GM12891 (cell line): ENCODE measurements around the gene UGT2B15.

ENCODE experiments used
- PAX5 ChIP-seq: IDR thresholded peaks from 2 replicates; pipeline ENCODE4 v1.6.1; 2011; ENCODE audit warnings: low read length, moderate library complexity, mild to moderate bottlenecking; ENCODE audit not compliant: insufficient read depth, severe bottlenecking
- POLR2A ChIP-seq: IDR thresholded peaks from 2 replicates; pipeline ENCODE4 v1.6.1; 2011; ENCODE audit warnings: low read depth, low read length, control low read depth
- POLR2AphosphoS5 ChIP-seq: IDR thresholded peaks from 2 replicates; pipeline ENCODE4 v1.6.1; 2011; ENCODE audit warnings: low read depth, low read length, control low read depth
- POU2F2 ChIP-seq: IDR thresholded peaks from 2 replicates; pipeline ENCODE4 v1.6.1; 2011; ENCODE audit warnings: low read depth, mild to moderate bottlenecking, control low read depth, low read length, moderate library complexity
- SPI1 ChIP-seq: IDR thresholded peaks from 2 replicates; pipeline ENCODE4 v1.6.1; 2011; ENCODE audit warnings: low read depth, low read length, control low read depth
- TAF1 ChIP-seq: IDR thresholded peaks from 2 replicates; pipeline ENCODE4 v1.6.1; 2011; ENCODE audit warnings: low read depth, low read length, control low read depth

GRCh38 chr4:68712207-68712606 is 41.8 kb upstream of the UGT2B15 start:
- TF ChIP-seq POU2F2 (no peak), POLR2AphosphoS5 (no peak), POLR2A (no peak), TAF1 (no peak), PAX5 (no peak), SPI1 (no peak)
